SH-SY5Y (cell line): ENCODE measurements around the gene FLNB.

ENCODE experiments used
- GATA2 ChIP-seq: IDR thresholded peaks from 2 replicates; pipeline ENCODE4 v1.6.1; 2011; ENCODE audit warnings: mild to moderate bottlenecking, low read depth, low read length
- GATA3 ChIP-seq: IDR thresholded peaks from 2 replicates; pipeline ENCODE4 v1.6.1; 2011; ENCODE audit warnings: low read depth, mild to moderate bottlenecking, low read length, moderate library complexity

GRCh38 chr3:58051196-58051595 lies 43.0 kb downstream of the FLNB start:
- TF ChIP-seq GATA3 (no peak), GATA2 (no peak)
